Measurements from ENCODE around the gene NEURL1B.

The NEURL1B gene

GRCh38 chr5:172717481-172718195 lies 76.6 kb downstream of the NEURL1B start:
- no peak for DNase-seq (ENCODE audit: low read depth, low spot score)
- H3K4me3 ChIP-seq (ENCODE audit: low read length), result no peak overlapping the region

- DNase-seq (ENCODE audit: low read depth, low spot score), result no peak
- no peak overlapping the region for H3K4me3 ChIP-seq (ENCODE audit: low read length)
Observed at GRCh38 chr5:172718527-172719114, 77.6 kb downstream of the NEURL1B start.

- no peak overlapping the region for H3K4me3 ChIP-seq (ENCODE audit: low read length)
- DNase-seq (ENCODE audit: low read depth, low spot score), result no peak
Observed at GRCh38 chr5:172719211-172719610, 78.1 kb downstream of the NEURL1B start.

GRCh38 chr5:172720655-172721054 lies 79.6 kb downstream of the NEURL1B start:
- DNase-seq (ENCODE audit: low read depth, low spot score), result no peak
- no peak overlapping the region for H3K4me3 ChIP-seq (ENCODE audit: low read length)

GRCh38 chr5:172721455-172722326 lies 80.6 kb downstream of the NEURL1B start:
- no peak for DNase-seq (ENCODE audit: low read depth, low spot score)
- no peak overlapping the region for H3K4me3 ChIP-seq (ENCODE audit: low read length)

- no peak for DNase-seq (ENCODE audit: low read depth, low spot score)
- H3K4me3 ChIP-seq (ENCODE audit: low read length), result no peak overlapping the region
Observed at GRCh38 chr5:172722327-172722815, 81.3 kb downstream of the NEURL1B start.

GRCh38 chr5:172723508-172723907 lies 82.4 kb downstream of the NEURL1B start:
- no peak overlapping the region for H3K4me3 ChIP-seq (ENCODE audit: low read length)
- no peak for DNase-seq (ENCODE audit: low read depth, low spot score)

GRCh38 chr5:172724242-172725183 lies 83.5 kb downstream of the NEURL1B start:
- no peak overlapping the region for H3K4me3 ChIP-seq (ENCODE audit: low read length)
- no peak for DNase-seq (ENCODE audit: low read depth, low spot score)

GRCh38 chr5:172725273-172725672 lies 84.2 kb downstream of the NEURL1B start:
- H3K4me3 ChIP-seq (ENCODE audit: low read length), result no peak overlapping the region
- DNase-seq (ENCODE audit: low read depth, low spot score), result no peak

- H3K4me3 ChIP-seq (ENCODE audit: low read length), result no peak overlapping the region
- DNase-seq (ENCODE audit: low read depth, low spot score), result no peak
Observed at GRCh38 chr5:172725785-172726184, 84.7 kb downstream of the NEURL1B start.

- no peak for DNase-seq (ENCODE audit: low read depth, low spot score)
- H3K4me3 ChIP-seq (ENCODE audit: low read length), result no peak overlapping the region
Observed at GRCh38 chr5:172726966-172727365, 85.9 kb downstream of the NEURL1B start.

- no peak for DNase-seq (ENCODE audit: low read depth, low spot score)
- H3K4me3 ChIP-seq (ENCODE audit: low read length), result no peak overlapping the region
Observed at GRCh38 chr5:172727551-172727950, 86.5 kb downstream of the NEURL1B start.

- no peak overlapping the region for H3K4me3 ChIP-seq (ENCODE audit: low read length)
- DNase-seq (ENCODE audit: low read depth, low spot score), result no peak
Observed at GRCh38 chr5:172728481-172729241, 87.6 kb downstream of the NEURL1B start.

- no peak overlapping the region for H3K4me3 ChIP-seq (ENCODE audit: low read length)
- DNase-seq (ENCODE audit: low read depth, low spot score), result no peak
Observed at GRCh38 chr5:172729588-172729987, 88.5 kb downstream of the NEURL1B start.

- DNase-seq (ENCODE audit: low read depth, low spot score), result no peak
- no peak overlapping the region for H3K4me3 ChIP-seq (ENCODE audit: low read length)
Observed at GRCh38 chr5:172730222-172730621, 89.2 kb downstream of the NEURL1B start.

- no peak for DNase-seq (ENCODE audit: low read depth, low spot score)
- no peak overlapping the region for H3K4me3 ChIP-seq (ENCODE audit: low read length)
Observed at GRCh38 chr5:172730981-172731679, 90.1 kb downstream of the NEURL1B start.

- no peak overlapping the region for H3K4me3 ChIP-seq (ENCODE audit: low read length)
- no peak for DNase-seq (ENCODE audit: low read depth, low spot score)
Observed at GRCh38 chr5:172731680-172732074, 90.6 kb downstream of the NEURL1B start.

Data from Jurkat, Clone E6-1 (cell line).